ENCODE results near the gene TTYH1.

DNA sequence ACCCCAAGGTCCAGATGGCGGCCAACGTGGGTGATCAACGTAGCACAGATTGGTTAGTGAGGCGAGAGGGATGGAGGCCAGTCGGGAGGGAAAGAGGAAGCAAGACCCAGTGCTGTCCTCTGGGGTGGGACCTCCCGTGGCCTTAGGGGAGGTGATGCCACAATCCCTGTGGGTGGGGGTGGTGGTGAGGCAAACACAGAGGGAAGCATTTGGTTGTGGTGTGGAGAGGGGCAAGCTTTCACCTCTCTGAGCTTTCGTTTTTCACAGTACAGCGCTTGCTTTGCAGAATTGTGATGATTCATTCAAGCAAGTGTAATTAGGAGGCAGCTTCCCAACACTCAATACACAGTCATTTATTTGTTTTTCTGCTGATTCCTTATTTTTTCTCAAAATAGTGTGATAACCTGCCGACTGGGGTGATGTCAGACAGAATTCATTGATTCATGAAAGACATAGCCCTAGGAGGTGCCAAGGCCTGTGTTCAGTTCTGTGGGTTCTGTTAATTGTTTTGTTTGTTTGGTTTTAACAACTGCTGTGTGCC lies 36.1 kb downstream of the TTYH1 start:
- TF ChIP-seq EZH2 (IDR thresholded peaks at IDR 0.05; ENCODE audit: borderline replicate concordance) (no peak), EZH2phosphoT487 (IDR thresholded peaks at IDR 0.05; ENCODE audit: low read depth, severe bottlenecking, unreplicated experiment) (no peak)
- TF ChIP-seq, protein P1, sequence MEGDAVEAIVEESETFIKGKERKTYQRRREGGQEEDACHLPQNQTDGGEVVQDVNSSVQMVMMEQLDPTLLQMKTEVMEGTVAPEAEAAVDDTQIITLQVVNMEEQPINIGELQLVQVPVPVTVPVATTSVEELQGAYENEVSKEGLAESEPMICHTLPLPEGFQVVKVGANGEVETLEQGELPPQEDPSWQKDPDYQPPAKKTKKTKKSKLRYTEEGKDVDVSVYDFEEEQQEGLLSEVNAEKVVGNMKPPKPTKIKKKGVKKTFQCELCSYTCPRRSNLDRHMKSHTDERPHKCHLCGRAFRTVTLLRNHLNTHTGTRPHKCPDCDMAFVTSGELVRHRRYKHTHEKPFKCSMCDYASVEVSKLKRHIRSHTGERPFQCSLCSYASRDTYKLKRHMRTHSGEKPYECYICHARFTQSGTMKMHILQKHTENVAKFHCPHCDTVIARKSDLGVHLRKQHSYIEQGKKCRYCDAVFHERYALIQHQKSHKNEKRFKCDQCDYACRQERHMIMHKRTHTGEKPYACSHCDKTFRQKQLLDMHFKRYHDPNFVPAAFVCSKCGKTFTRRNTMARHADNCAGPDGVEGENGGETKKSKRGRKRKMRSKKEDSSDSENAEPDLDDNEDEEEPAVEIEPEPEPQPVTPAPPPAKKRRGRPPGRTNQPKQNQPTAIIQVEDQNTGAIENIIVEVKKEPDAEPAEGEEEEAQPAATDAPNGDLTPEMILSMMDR (IDR thresholded peaks at IDR 0.05; ENCODE audit: poor library complexity), result no peak

Measured in hepatocyte (in vitro differentiated cells).